Measurements from ENCODE around the gene TACC2. TPM values are rescaled to one million over a fixed set of nuclear protein-coding genes. Genes with fewer than 3 reads are reported as not detected.

Gene TACC2
- total RNA-seq, 1 donor from 2014 or later, result 22.0 TPM

DNA sequence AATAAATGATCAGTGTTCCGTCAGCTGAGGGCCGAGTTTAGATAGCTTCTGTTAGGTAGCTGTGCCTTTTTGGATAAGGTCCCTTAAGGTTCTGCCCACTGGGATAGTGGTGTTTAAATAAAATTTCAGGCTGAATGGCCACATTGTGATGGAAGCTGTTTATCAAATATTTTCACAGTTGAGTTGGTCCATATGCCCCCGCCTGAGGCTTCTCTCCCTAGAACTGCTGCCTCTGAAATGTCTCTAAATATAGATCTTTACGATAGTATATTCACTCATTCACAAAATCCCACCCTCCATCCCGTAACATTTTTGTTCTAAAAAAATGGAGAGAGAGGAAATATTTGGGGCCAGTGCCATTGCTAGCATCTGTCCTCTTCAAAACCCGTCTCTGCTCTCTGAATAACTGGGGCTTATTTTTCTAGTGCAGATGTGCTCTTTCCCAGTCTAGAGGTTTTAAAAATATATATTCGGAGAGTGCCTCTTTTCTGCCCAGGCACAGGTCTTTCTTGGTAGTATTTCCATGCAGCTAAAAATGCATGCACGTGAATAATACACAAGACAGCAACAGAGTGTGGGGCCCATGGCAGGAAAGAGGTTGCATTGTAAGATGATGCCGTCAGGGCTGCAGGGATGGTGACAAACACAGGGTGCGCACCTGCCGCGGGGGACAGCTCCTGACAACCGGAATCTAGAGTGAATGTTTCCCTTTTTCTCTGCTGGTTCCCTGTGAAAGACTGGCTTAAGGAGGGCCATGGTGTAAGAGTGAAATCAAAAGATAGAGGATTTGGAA lies 176.7 kb downstream of the TACC2 start:
- no peak for FAIRE-seq
- no peaks in the 10 kb centered on the region for H3K9me3 ChIP-seq (ENCODE audit: insufficient read depth, low read depth, low read length)
- H3K4me3 ChIP-seq (ENCODE audit: insufficient read depth, low read depth, low read length), result no peak overlapping the region
- no peak overlapping the region for H3K27ac Mint-ChIP-seq (ENCODE audit: unreplicated experiment)
- no peak overlapping the region for H3K27ac ChIP-seq (ENCODE audit: low read depth, low read length)
- H3K79me2 ChIP-seq (ENCODE audit: insufficient read depth, low read length), result peaks cover 24% of the 10 kb centered on the region
- no peak overlapping the region for H3K9ac ChIP-seq (ENCODE audit: low read length)
- peaks cover 3% of the 10 kb centered on the region for H3K36me3 Mint-ChIP-seq (ENCODE audit: low read depth, unreplicated experiment)
- H3K4me1 Mint-ChIP-seq (ENCODE audit: low read depth, unreplicated experiment), result peaks cover 7% of the 10 kb centered on the region
- H2AFZ ChIP-seq (ENCODE audit: low read depth, low read length), result no peak overlapping the region
- H3K4me1 ChIP-seq (ENCODE audit: insufficient read depth, low read length), result peaks cover 18% of the 10 kb centered on the region
- no peaks in the 10 kb centered on the region for H3K9me3 Mint-ChIP-seq (ENCODE audit: unreplicated experiment)
- no peak for DNase-seq (ENCODE audit: low read depth)
- peak overlapping the region; percentile 94 for H3K4me2 ChIP-seq (ENCODE audit: low read length)
- TF ChIP-seq EZH2 (IDR thresholded peaks at IDR 0.05; ENCODE audit: insufficient read depth, low read length), result no peak
- no peak overlapping the region for H3K4me3 Mint-ChIP-seq (ENCODE audit: unreplicated experiment)
- H3K27me3 Mint-ChIP-seq (ENCODE audit: low read depth, unreplicated experiment), result peaks cover 4% of the 10 kb centered on the region
- no peaks in the 10 kb centered on the region for H3K36me3 ChIP-seq (ENCODE audit: insufficient read depth, low read length)
- peaks cover 65% of the 10 kb centered on the region for H4K20me1 ChIP-seq (ENCODE audit: insufficient read depth, low read length)
- no peaks in the 10 kb centered on the region for H3K27me3 ChIP-seq (ENCODE audit: insufficient read depth, low read length)

DNA sequence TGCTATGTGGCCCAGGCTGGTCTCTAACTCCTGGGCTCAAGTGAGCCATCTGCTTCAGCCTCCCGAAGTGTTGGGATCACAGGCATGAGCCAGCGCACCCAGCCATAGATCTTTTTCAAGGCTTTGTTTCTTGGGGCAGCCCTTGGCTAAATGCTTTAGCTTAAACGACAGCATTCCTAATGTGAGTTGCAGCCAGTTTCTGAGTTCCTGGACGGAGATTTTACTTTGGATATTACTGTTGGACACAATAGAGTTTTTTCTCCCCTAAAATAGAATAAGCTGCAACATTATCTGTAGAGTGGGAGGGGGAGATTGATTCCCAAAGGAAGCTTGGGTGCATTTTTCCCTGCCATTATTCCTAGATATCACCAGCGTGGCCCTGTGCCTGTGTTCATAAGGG lies 179.1 kb downstream of the TACC2 start:
- no peaks in the 10 kb centered on the region for H3K9me3 Mint-ChIP-seq (ENCODE audit: unreplicated experiment)
- no peak overlapping the region for H2AFZ ChIP-seq (ENCODE audit: low read depth, low read length)
- no peak overlapping the region for H3K4me3 Mint-ChIP-seq (ENCODE audit: unreplicated experiment)
- H3K36me3 Mint-ChIP-seq (ENCODE audit: low read depth, unreplicated experiment), result peaks cover 3% of the 10 kb centered on the region
- no peak for TF ChIP-seq EZH2 (IDR thresholded peaks at IDR 0.05; ENCODE audit: insufficient read depth, low read length)
- TF ChIP-seq CTCF (IDR thresholded peaks at IDR 0.05; ENCODE audit: insufficient read depth, low read depth, low read length), result no peak
- FAIRE-seq, result no peak
- H4K20me1 ChIP-seq (ENCODE audit: insufficient read depth, low read length), result peaks cover 80% of the 10 kb centered on the region
- H3K27me3 Mint-ChIP-seq (ENCODE audit: low read depth, unreplicated experiment), result peaks cover 2% of the 10 kb centered on the region
- no peaks in the 10 kb centered on the region for H3K9me3 ChIP-seq (ENCODE audit: insufficient read depth, low read depth, low read length)
- H3K4me2 ChIP-seq (ENCODE audit: low read length), result no peak overlapping the region
- H3K4me3 ChIP-seq (ENCODE audit: insufficient read depth, low read depth, low read length), result no peak overlapping the region
- no peak overlapping the region for H3K27ac Mint-ChIP-seq (ENCODE audit: unreplicated experiment)
- peaks cover 34% of the 10 kb centered on the region for H3K79me2 ChIP-seq (ENCODE audit: insufficient read depth, low read length)
- H3K4me1 ChIP-seq (ENCODE audit: insufficient read depth, low read length), result peaks cover 12% of the 10 kb centered on the region
- H3K36me3 ChIP-seq (ENCODE audit: insufficient read depth, low read length), result no peaks in the 10 kb centered on the region
- no peaks in the 10 kb centered on the region for H3K27me3 ChIP-seq (ENCODE audit: insufficient read depth, low read length)
- peaks cover 20% of the 10 kb centered on the region for H3K4me1 Mint-ChIP-seq (ENCODE audit: low read depth, unreplicated experiment)
- no peak for DNase-seq (ENCODE audit: low read depth)
- H3K9ac ChIP-seq (ENCODE audit: low read length), result no peak overlapping the region
- H3K27ac ChIP-seq (ENCODE audit: low read depth, low read length), result no peak overlapping the region

DNA sequence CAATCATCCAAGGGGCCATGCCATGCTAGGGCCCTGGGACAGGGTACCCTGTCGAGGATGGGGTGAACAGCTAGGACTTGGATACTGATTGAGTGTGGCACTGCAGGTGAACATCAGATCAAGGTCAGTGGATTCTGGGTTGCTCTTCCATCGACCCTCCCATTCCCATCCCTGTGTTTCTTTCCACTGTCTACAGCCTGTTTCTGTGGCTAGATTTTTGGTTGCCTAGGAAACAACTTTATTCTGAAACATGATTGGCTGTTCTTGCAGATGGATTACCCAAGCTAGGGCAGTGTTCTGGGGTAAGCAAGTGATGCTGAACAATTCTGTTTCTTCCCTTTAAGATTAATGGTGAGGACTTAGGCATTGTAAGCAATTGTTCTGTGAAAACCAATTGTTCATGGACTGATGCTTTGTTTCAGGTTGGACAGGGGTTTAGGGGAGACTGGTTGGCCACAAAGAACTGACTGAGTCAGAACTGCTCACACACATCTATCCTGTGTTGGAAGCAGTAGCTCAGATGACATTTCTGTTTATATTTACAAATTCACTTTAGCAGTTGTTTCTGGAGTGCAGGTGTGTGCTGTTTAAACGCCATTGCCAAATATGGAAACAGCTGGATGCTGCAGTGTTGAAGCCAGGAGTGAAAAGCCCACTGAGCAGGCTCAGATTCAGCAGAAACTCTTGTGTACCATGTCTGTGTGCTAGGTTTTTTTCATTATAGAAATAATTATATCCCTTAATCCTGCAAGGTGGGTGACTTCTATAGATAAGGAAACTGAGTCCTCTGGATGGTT lies 179.8 kb downstream of the TACC2 start:
- Histone ChIP-seq H3K4me1 (ENCODE audit: insufficient read depth, low read length) (peaks cover 8% of the 10 kb centered on the region), H4K20me1 (ENCODE audit: insufficient read depth, low read length) (peaks cover 86% of the 10 kb centered on the region), H3K27ac (ENCODE audit: low read depth, low read length) (no peak overlapping the region), H3K4me2 (ENCODE audit: low read length) (no peak overlapping the region), H2AFZ (ENCODE audit: low read depth, low read length) (no peak overlapping the region), H3K79me2 (ENCODE audit: insufficient read depth, low read length) (peaks cover 40% of the 10 kb centered on the region), H3K9me3 (ENCODE audit: insufficient read depth, low read depth, low read length) (no peaks in the 10 kb centered on the region), H3K4me3 (ENCODE audit: insufficient read depth, low read depth, low read length) (no peak overlapping the region), H3K36me3 (ENCODE audit: insufficient read depth, low read length) (no peaks in the 10 kb centered on the region), H3K27me3 (ENCODE audit: insufficient read depth, low read length) (no peaks in the 10 kb centered on the region), H3K9ac (ENCODE audit: low read length) (no peak overlapping the region)
- H3K27ac Mint-ChIP-seq (ENCODE audit: unreplicated experiment), result no peak overlapping the region
- H3K4me1 Mint-ChIP-seq (ENCODE audit: low read depth, unreplicated experiment), result peaks cover 20% of the 10 kb centered on the region
- DNase-seq (ENCODE audit: low read depth) (no peak), FAIRE-seq (no peak)
- no peak for TF ChIP-seq CTCF (IDR thresholded peaks at IDR 0.05; ENCODE audit: insufficient read depth, low read depth, low read length)
- TF ChIP-seq EZH2 (IDR thresholded peaks at IDR 0.05; ENCODE audit: insufficient read depth, low read length), result no peak
- peaks cover 2% of the 10 kb centered on the region for H3K27me3 Mint-ChIP-seq (ENCODE audit: low read depth, unreplicated experiment)
- H3K4me3 Mint-ChIP-seq (ENCODE audit: unreplicated experiment), result no peak overlapping the region
- peaks cover 3% of the 10 kb centered on the region for H3K36me3 Mint-ChIP-seq (ENCODE audit: low read depth, unreplicated experiment)
- H3K9me3 Mint-ChIP-seq (ENCODE audit: unreplicated experiment), result no peaks in the 10 kb centered on the region

All from astrocyte (in vitro differentiated cells and primary cell).